NOMO-1 treated with DMSO at 0.1 percent for 48 hours (cell line): ENCODE results near the gene UGT1A8.
"Not testable (repeated sequence)": the region's sequence is repeated elsewhere in the genome, so short reads cannot be mapped to it uniquely, and the experiment has no call there.

ENCODE experiments used
- DNase-seq: peaks from one replicate; lab custom pipeline; 2025; ENCODE audit not compliant: unreplicated experiment; lab: John Stamatoyannopoulos, UW

The UGT1A8 gene

GRCh38 chr2:233639860-233640259 is 22.4 kb downstream of the UGT1A8 start:
- DNase-seq = no peak

- no peak for DNase-seq
Observed at GRCh38 chr2:233643128-233643527, 25.7 kb downstream of the UGT1A8 start.

DNA sequence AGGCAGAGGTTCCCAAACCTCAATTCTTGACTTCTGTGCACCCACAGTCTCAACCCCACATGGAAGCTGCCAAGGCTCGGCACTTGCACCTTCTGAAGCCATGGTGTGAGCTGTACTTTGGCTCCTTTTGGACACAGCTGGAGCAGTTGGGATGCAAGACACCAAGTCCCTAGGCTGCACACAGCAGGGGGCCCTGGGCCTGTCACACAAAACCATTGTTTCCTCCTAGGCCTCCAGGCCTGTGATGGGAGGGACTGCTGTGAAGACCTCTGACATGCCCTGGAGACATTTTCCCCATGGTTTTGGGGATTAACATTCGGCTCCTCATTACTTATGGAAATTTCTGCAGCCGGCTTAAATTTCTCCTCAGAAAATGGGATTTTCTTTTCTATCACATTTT is 28.6 kb downstream of the UGT1A8 start:
- not testable (repeated sequence) for DNase-seq

DNA sequence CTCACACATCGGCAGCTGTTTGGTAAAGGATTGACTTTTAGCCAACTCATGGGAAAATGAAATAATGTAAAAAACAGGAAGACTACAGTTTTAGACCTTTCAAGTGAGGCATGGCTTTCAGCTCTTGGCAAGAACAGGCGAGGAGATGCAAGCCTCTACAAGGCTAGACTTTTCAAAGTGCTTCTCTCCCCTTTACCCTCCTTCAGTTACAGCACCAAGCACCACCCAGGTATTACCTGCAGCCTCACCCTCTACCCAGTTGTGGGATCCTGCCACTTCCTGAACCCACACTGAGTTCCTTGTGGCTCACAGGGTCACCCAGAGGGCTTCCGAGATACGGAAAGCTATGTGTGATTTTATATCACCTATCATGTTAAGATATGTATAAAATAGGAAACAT is 33.5 kb downstream of the UGT1A8 start:
- DNase-seq = no peak

DNA sequence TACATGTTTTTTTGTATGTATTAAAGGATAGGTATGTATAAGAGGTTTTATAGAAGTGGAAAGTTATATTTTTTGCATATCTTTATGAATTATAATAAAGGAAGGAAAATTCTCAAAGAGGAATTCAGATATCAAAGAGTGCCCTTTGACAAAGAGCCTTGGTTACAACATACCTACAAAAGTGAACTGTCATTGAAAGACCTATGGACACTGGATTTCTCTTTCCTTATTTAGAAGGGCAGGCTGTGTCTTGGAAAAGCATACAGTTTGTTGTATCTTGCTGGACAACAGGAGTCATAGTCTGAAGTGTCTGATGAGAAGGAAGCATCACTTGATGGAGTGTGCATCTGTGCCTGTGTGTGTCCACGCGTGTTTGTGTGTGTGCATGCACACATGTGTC is 34.0 kb downstream of the UGT1A8 start:
- DNase-seq = no peak

DNA sequence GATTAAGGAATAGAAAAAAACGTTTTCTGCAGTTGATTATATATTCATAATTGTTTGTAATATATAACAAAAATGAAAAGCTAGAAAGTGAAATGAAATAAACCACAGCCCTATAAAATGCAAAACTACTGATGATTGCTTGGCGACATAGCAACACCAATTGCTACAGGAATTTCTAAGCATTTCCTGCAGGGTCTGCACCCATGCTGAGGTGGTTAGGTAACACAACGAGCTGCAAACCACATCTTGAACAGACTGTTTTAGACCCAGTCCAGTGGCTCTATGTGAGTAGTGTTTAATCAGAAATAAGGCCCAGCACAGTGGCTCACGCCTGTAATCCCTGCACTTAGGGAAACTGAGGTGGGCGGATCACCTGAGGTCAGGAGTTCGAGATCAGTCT is 37.1 kb downstream of the UGT1A8 start:
- no peak for DNase-seq

DNA sequence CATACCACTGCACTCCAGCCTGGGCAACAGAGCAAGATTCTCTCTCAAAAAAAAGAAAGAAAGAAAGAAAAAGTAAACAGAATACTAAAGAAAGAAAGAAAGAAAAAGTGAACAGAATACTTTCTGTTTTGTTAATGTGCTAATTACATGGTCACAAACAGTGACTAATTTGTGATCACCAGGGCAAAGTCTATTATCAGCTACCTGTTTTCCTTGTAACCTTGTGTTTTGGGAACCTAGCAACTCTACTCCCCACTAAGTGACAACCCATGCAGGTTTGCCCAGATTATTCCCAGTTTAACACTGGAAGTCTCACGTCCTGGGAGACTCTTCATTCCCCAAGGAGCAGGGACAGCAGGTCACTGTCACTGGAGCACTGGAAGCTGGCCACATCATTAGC is 37.6 kb downstream of the UGT1A8 start:
- no peak for DNase-seq

DNA sequence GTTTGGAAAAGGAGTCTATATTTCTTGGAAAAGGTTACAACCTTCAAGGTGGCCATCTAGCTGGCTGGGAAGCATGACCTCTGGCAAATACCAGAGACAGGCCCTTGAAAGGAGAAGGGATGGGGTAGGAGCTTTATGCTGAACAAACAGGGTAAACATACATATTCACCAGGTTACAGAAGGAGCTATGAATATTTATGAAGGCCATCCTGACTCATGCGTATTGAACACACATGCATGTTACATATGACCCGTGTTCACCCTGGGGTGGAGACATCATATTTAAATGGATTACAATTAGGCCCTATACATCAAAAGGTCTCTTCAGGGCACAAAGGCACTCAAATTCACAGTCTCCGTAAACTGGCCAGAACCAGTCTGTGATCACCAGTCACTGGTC is 38.5 kb downstream of the UGT1A8 start:
- not testable (repeated sequence) for DNase-seq

- DNase-seq = no peak
Observed at GRCh38 chr2:233656443-233656842, 39.0 kb downstream of the UGT1A8 start.

DNA sequence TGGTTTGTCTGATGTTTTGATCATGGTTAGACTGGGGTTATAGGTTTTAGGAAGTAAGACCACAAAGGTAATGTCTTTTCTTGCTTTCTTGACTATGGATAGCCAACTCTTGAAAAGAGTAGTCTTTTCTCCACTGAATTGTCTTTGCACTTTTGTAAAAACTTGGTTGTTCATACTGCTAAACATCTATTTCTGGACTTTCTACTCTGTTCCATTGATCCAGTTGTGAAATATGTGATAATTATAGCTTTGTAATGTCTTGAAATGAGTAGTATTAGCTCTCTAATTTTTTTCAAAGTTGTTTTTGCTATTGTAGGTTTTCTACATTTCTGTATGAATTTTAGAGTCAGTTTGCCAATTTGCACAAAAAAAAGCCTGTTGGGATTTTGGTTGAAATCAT is 41.2 kb downstream of the UGT1A8 start:
- DNase-seq = no peak

DNA sequence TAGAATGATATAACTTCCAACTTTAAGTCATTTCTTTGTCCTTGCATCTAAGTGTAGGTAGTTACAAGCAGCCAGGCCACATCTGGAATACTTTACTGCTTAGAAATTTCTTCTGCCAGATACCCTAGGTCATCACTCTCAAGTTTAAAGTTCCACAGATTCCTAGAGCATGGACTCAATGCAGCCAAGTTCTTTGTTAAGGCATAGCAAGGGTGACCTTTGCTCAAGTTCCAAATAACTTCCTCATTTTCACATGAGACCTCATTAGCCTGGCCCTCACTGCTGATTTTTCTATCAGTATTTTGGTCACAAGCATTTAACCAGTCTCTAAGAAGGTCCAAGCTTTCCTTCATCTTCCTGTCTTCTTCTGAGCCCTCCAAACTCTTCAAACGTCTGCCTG is 46.5 kb downstream of the UGT1A8 start:
- no peak for DNase-seq

DNA sequence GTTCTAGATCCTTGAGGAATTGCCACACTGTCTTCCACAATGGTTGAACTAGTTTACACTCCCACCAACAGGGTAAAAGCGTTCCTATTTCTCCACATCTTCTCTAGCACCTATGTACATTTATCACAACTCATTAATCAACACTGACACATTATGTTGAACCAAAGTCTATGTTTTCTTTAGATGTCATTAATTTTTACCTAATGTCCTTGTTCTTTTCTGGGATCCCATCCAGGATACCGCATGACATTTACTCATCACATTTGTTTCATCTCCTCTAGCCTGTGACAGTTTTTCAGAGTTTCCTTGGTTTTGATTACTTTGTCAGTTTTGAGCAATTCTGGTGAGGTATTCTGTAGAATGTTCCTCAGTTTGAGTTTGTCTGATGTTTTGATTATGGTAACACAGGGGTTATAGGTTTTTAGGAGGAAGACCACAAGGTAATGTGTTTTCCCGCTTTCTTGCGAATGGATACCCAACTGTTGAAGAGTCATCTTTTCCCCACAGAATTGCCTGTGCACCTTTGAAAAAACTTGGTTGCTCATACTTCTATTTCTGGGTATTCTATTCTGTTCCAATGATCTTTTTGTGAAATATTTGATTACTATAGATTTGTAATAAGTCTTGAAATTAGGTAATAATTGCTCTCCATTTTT is 51.3 kb downstream of the UGT1A8 start:
- DNase-seq = no peak

GRCh38 chr2:233671290-233672161 is 54.1 kb downstream of the UGT1A8 start, which contains the start of gene UGT1A9:
Gene UGT1A9 (plus strand): TSS chr2:233671898. CDS start chr2:233671935, 37 bp downstream.
- no peak for DNase-seq

GRCh38 chr2:233672886-233673285 is 55.5 kb downstream of the UGT1A8 start:
- peak; percentile 18 for DNase-seq

GRCh38 chr2:233673896-233674295 is 56.5 kb downstream of the UGT1A8 start:
- no peak for DNase-seq

DNA sequence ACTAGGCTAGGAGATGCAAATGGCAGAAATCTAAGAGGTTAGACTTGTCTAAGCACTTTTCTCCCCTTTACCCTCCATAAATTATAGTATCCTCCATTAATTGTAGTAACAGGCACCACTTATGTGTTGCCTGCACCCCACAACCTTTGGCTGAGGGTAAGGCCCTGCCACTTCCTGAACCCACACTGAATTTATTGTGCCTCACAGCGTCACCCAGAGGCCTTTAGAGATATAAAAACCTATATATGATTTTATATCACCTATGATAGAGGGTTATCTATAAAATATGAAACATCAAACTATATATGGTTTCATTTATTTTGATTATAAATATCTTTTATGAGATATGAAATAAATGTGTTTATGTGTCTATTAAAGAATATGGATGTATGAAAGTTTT is 56.9 kb downstream of the UGT1A8 start:
- no peak for DNase-seq

- no peak for DNase-seq
Observed at GRCh38 chr2:233674995-233675394, 57.6 kb downstream of the UGT1A8 start.

DNA sequence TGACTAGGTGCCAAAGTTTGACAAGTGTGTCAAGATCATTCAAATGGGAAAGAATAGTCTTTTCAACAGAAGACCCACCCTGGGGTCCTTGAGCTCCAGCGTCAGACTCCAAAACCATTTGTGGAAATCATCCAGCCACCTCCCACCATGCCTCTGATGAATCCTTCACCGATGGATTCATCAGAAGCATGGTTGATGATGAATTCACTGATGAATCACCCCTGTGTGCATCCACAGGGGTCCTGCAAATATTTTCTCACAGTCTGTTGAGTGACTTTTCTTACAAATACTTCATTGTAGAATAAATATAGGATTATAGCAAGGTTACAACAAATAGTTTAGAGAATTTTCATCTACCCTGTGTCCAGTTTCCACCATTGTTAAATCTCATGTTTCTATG is 58.6 kb downstream of the UGT1A8 start:
- no peak for DNase-seq

DNA sequence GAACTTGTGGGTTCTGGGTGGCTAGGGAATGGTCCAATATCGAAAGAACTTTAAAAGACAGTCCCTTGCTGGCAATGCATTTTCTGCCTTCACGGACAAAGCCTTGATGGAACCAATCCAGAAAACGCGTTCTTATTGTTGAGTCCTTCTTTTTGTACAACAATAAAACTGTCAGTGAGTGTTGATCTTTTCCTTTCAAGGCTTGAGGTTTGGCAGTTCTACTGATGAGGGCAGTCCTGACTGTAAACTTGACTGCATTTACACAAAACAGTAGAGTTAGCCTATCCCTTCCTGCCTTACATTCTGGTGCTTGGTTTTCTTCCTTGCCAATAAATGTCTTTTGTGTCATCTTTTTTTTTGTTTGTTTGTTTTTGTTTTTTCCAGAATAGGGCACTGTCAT is 61.8 kb downstream of the UGT1A8 start:
- DNase-seq = no peak

DNA sequence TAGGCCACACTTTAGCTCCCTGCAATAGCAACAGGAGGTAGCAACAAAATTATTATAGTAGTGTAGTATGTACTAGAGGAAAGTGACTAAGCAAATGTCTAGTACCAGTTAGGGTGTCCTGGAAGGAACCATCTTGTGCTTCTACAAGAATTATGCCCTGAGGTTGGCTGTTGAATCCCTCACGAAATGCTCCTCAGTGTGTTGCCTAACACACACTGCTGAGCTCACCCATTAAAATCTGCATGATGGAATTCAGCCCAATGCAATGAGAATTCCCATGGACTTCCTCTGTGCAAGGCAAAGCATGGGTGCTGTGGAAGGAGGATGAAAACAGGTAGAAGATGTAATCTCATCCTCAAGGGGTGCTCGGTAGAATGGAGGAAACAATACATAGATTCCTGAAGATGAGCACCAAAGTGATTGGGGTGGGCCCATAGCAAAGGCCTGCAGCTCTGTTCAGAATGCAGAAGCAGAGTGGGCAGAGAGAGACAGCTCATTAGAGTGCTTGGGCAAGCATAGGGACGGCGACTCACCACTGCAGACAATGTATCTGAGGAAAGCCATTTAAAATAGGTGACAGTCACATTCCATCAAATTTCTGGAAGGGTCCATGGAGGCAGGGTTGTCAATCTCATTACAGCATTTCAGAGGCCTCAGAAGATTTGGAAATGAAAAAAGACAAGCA is 63.1 kb downstream of the UGT1A8 start:
- no peak for DNase-seq

- no peak for DNase-seq
Observed at GRCh38 chr2:233681521-233682099, 64.2 kb downstream of the UGT1A8 start, which contains the start of gene UGT1A7. Gene UGT1A7 (plus strand): TSS chr2:233681901. CDS start chr2:233681938, 37 bp downstream.
